Fibroblast of peridontal ligament (primary cell): Measurements from ENCODE around the gene SHB.
A peak's percentile ranks its signal among the peaks of the same experiment; 100 is the strongest.

Experiments
- DNase-seq: peaks from one replicate; pipeline ENCODE4 v3.0.0-alpha.2; 2010; ENCODE audit errors: extremely low read depth

SHB gene

DNA sequence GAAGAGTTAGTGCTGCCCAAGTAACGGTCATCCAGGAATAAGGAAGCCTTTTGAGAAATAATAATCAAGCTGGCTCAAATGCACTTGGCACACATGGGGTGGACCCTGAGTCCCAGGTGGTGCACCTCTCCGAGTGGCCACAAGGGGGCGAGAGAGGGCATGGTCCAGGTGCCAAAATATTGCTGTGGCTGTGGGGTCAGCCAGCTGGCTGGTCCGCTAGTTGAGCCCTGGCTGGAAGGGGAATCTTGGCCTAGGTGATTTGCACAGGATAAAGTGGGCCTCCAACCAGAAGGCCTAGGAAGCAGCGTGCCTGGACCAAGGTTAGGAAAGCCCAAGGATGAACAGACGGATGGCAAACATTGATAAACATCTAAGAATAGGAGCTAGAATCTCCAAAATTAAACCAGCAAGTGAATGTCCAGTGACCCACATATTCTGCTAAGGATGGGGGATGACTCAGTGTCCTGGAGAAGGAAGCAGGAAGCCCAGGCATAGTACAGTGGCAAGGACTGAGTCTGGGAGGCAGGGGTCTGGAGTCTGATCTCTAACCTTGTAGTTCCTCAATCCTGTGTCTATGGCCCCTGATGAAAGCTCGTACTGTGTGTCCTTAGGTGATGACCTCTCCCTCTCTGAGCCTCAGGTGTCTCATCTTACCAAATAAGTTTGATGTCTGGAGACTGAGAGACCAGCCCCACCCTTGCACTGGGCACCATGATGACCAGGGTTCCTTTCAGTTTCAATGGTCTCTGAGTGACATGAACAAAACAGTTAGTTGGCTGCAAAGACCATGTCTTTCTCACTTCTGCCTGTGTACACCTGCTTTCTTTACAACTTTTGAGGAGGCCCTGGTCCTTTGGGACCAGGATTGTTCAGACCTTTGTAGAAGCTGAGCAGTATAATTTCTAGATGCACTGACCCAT lies 19.2 kb upstream of the SHB start:
- DNase-seq = peak; percentile 23

DNA sequence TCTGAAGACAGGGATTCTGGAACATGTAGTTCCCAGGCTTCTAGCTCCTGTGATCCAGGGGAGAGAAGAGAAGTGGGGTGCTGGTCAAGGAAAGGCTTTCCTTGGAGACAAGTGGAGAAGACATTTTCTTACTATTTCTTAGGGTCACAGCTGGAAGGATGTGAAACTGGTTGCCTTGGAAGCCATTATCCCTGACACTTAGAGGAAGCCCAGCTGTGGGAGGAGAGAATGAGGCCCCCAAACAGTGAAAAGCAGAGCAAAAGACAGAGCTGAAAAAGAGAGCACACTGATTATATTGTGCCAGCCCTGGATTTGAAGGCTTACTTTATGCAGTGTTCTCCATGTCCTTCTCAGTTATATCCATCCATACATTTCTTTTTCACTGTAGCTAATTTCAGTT lies 17.5 kb upstream of the SHB start:
- no peak for DNase-seq

DNA sequence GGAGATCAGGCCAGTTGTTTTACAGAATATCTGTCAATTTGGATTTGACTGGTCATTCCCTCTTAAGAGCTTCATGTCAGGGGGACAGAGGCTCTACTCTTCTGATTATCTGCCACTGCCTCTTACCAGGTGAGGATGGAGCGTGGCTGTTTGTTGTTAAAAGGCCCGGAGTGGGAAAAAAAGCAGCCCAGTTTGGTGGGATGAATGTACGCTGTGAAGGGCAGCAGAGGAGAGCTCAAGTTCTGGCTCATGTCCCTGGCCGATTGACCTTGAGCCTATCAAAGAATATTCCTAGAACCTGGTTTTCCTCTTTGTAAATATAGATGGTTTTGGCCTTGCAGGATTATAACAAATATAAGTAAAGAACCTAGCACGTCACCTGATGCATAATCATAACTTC lies 16.3 kb upstream of the SHB start:
- no peak for DNase-seq

DNA sequence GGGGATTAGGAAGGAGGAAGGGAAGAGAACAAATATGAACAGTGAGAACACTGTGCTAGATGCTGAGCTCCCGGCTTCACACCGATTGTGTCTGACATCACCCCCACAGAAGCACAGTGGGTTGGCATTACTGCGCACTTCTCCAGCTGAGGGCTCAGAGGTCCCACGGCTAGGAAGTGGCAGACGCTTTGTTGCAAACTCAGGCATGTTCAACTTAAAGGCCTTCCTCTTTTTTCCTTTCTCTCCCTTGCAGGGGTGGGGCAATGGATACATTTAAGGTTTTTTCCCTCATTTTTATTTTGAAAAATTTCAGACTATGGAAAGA lies 15.5 kb upstream of the SHB start:
- no peak for DNase-seq

DNA sequence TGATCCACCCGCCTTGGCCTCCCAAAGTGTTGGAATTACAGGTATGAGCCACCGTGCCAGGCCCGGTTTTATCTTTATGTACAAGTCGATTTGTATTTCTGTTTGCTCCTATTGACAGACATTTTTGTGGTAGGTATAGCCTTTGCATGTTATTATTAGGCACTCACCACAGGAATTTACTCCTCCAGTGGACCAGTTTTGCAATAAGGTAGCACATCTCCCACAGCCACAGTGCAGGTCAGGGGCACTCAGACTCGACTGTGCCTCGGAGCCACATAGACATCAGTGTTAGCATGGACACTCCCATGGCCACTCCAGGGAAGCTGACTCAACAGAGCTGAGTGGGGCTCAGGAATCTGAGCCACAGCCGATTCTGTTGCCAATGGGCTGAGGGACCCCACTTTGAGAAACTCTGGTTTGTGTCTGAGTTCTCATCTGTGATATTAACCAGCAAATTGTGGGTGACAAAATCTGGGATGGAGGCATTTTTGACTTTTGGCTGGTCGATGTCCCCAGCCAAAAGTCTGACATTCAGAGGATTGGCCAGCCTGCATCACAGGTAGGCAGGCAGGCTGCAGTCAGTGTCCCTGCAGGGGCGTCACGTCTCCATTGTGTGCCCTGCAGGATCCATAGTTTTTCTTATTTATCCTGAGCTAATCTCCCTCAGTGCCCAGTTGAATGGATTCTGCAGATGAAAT lies 15.0 kb upstream of the SHB start:
- DNase-seq = no peak

DNA sequence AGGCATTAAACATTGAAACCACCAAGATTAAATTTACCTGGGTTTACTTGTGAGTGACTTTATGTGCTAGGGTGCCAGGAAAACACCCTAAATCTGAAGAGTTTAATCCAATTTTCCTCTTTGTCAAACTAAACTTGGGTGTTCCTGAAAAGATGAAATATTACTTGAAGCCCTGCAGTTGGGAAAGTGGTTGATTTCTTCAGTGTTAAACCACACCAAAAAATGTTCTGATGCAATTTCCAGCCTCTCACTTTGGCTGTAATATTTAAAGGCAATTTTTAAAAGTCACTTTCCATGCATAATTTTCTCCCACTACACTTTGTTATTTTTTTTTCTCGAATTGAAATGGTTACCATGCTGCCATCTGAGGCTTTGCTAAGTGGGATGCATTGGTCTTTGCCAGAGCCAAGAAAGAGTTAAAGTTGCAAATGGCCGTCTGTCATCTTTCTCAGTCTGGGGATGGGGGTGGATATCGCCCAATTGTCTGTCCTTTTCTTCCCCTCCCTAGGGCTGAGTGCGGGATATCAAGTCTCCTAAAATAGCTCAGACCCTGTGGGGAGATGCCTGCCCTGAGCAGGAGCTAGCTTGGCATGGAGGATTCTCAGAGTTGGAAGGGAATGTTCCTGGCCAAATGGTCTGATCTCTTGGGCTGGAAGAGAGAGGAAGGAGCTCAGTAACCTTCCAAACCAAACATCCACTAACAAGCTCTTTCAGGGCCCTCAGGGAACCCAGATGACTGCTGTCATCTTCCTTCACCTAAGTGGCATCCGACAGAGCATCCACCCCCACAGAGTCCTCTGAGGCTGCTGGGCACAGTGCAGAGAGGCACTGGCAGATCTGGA lies 13.6 kb upstream of the SHB start:
- peak; percentile 48 for DNase-seq

DNA sequence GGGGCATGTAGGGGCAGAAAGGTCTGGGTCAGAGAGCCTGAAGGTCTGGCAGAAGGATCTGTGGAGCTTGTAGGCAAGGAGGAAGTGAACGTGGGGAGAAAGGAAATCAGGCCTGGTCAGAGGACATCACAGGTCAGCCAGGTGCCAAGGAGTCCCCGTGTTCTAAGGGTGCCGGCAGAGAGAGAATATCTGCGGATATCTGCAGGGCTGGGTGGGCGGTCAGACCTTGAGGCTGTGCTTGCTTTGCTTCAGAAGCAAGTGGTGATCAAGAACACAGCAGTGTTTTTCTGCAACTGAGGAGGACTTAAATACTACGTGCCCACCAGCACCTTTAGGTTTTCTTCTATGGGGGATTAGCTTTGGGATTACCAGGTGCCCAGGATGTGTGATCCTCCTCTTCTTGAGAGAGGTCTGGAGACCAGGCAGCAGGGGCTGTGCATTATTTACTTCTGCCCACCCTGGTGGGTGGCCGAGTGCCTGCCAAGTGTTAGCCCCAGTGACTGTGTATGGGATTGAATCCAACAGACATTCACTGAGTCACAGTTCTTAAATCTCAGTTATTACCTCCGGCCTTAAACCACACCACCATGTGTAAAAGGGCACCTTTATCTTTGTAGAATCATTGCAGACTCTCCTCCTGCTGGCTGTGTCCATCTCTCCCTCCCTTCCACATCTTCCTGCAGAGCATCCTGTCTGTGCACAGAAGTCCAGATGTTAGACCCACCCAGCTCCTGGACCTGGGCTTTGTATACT lies 12.5 kb upstream of the SHB start:
- no peak for DNase-seq

DNA sequence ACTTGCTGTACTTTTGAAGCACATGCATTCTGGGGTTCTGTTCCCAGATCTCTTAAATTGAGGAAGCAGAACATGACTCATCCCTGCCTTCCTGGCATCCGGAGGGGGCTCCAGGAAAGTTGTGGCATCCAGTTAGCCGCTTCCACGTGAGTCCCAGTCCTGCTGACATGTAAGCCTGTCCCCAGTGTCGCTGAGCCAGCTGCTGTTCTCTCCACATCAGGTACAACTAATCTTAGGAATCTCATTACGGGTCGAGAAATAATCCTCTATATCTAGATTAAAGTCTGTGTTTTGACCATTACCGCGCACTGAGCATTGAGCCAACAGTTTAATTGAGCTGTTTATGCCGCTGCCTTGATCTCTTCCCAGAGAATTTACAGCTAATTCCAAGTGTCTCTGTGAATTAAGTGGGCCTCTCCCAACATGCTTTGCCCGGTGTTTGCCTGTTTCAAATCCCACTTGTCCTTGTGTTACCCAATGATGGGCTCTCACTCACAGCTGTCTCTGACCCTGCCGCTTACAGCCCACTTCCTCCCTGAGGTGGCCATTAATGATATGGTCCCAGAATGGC lies 10.5 kb upstream of the SHB start:
- no peak for DNase-seq

DNA sequence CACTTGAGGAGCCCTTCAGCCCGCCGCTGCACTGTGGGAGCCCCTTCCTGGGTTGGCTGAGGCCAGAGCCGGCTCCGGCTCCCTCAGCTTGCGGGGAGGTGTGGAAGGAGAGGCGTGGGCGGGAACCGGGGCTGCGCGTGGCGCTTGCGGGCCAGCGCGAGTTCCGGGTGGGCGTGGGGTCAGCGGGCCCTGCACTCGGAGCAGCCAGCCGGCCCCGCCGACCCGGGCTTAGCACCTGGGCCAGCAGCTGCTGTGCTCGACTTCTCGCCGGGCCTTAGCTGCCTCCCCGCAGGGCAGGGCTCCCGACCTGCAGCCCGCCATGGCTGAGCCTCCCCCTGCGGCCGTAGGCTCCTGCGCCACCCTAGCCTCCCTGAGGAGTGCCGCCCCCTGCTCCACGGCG lies 6.2 kb upstream of the SHB start:
- DNase-seq = no peak

DNA sequence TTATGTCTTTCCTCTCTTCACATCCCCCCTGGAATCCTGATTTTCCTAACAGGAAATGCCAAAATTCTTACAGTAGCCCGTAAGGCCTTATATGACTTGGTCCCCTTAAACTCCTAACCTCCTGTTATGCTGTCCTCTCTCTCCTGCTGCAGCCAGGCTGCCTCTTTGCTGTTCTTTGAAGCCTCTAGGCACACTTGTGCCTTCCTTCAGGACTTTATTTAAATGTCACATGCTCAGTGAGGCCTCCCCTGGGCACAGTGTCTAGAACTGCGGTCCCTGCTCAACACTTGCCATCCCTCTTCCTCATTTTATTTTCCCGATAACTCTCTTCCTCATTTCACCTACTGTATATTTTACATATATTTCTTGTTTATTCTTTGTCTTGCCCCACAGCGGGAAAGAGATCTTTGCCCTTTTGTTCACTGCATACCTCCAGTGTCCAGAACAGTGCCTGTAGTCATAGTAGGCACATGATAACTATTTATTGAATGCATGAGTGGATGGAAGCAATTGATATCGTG lies 5.5 kb upstream of the SHB start:
- DNase-seq = peak; percentile 17

DNA sequence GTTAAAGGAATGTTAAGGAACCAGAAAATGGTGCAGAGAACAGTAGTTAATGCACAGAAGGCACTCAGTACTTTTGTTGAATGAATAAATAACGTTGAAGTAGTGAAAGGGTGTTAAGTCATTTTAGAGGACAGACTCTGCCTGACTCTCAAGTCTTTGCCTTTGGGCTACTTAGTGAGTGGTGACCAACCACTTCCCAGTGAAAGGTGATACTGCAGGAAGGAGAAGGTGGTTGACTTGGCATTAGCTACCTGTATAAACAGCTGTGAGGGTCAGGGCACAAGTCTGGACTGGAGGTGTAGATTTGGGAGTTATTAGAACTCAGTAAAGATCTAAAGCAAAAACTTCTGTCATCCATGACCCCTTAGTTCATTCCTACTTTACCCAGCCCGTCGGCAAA lies 4.9 kb upstream of the SHB start:
- DNase-seq = no peak

DNA sequence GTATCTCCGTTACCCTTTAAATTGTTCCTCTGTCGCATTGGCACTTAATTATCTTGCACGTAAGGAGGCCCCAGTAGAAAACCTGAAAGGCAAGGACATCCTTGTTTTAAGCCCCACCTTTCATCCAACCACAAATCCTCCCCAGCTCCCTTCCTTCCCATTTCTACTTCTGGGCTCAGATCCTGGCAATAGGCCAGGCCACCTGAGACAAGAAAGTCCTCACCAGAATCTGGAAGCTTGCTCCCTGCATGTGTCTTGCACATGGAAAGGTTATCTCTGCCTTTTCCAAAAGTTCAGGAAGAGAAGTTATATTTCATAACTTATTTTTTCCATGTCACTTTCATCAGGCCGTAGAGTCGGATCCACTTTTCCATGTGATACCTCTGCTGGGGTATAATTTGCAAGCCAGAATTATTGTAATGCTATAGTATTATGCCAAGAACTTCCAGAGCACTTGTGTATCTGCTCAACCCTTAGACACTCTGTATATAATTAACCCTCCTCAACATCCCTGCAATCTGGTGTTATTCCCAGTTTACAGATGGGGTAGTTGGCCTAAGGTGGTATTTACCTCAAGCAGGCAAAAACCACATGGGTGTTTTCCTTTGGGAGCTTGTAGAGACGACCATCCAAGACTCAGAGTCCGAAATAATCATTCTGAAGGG lies 2.6 kb upstream of the SHB start:
- DNase-seq = no peak

DNA sequence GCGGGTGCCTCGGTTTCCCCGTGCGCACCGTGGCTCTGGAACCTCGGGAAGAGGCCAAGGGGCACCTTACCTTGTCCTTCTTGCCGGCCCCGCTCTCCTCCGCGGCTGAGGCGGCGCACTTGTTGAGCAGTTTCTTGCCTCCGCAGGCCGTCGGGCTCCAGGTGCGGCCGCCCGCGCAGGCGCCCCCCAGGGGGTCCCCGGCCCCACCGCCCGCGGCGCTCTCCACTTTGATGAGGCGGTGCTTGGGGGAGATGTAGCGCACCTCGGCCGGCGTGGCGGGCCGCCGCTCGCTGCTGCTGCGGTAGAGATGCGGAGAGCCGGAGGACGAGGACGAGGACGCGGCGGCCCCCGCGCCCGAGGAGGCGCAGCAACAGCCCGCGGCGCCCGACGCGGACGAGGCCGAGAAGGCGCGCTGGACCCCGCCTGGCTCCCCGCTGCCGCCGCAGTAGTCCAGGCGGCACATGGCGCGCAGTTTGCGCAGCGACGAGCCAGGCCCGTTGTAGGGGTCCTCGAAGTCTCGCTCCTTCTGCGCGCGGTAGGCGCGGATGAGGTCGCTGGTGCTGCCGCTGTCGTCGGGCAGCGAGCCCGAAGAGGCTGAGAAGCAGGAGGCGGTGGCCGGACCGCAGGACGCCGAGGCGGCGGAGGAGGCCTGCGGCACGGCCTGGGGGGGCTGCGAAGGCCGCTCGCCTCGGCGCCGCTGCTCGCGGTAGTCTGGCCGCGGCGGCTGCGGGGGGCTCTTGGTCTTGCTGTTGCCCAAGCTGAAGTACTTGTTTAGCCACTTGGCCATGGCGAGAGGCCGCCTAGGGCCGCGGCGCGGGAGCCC lies 957 bp downstream of the SHB start:
- no peak for DNase-seq

DNA sequence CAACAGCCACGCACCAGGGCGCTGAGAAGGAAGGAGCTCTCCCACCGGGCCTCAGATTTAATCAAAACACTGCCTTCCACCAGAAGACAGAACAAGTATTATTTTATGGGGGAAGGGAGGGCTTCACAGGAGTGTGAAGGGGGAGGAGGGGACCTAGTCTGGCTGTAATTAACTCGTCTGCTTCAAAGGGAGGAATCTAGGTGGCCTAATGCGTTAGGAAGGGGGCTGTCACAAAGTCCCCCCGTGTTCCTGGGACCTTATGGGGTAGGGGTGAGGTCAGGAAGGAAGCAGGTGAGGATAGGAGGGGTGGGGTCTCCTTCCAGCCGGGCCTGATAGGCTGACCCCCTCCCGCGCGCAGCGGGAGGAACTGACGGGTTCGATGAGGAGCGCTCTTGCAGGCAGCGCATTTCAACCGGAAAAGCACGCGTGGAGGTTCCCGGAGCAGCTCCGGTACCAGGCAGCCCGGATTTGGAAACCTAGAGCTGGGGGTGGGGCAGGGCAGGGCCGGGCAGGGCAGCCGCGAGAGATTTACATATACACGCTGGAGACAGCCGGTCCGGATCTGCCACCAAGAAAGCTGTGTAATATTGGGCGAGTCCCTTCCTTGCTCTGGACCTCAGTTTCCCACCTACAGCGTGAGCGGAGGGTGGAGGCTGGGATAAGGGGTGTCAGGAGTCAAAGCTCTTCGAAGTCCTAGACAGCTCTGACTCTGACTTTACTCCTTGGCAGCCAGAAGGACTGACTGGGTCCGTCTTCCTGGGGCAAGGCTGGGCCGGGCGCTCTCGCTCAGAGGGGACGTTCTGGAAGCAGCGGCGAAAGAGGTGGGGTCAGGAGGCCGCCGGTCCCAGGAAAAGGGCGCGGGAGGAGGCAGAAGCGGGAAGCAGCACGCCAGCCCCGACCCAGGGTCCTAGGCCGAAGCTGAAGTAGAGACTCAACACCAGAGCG lies 1.8 kb downstream of the SHB start:
- DNase-seq = peak; percentile 26

DNA sequence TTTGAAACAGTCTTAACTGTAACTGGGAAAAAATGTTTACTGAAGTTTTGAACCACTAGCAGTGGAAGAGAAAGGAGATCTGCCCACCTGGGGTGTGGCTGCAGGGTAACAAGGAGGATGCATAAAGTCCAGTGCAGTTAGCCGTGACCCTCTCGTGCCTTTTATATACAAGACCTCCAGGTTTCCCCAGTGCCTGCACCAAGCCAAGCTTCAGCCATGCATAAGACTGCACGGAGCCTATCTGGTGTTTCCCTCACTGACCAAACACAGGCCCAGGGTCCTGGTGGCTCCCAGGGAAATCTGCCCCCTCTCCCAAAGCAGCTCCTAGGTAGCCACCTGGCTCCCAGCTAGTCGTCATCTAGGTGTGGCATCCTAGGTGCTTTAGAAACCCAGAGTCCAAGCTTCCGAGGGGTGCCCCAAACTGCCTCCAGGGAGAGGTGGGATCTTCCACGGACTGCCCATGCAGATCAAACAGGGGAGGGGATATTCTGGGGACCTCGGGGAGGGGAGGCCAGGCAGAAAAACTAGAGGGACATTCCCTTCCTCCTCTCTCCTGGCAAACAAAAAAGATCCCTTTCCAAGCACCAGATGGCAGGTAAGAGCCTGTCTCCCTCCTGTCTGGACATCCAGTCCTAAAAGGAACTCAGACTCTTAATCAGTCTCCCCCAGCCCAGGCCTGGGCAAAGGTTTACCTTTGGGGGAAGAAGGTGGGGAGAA lies 2.7 kb downstream of the SHB start:
- no peak for DNase-seq

DNA sequence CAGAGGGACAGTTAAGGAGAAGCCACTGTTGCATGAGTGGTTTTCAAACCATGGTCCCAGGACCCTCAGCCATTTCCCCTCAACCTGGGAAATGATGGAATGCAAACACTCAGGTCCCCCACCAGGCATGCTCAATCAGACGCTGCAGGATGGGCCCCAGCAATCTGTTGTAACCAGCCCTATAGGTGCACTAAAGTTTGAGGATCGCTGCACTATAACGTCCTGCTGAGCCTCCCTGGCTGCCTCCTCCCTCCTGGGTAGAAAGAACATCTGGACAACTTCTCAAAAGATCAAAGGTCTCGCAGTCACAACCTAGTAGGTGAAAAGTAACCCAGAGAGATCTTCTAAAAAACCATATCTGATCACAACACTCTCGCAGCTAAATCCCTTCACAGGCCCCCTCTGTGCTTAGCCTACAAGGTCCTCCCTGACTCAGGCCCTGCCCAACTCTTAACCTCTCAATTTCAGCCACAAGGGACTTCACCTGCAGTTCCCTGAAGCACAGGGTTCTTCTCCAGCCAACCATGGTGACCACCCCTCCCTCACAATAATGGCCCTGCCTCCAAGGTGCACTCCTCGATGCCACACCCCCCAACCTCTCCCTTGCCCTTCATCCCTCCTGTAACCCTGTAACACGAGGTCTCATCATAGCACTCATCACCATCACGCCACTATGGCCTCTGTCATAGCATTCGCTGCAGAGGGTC lies 3.5 kb downstream of the SHB start:
- DNase-seq = no peak

DNA sequence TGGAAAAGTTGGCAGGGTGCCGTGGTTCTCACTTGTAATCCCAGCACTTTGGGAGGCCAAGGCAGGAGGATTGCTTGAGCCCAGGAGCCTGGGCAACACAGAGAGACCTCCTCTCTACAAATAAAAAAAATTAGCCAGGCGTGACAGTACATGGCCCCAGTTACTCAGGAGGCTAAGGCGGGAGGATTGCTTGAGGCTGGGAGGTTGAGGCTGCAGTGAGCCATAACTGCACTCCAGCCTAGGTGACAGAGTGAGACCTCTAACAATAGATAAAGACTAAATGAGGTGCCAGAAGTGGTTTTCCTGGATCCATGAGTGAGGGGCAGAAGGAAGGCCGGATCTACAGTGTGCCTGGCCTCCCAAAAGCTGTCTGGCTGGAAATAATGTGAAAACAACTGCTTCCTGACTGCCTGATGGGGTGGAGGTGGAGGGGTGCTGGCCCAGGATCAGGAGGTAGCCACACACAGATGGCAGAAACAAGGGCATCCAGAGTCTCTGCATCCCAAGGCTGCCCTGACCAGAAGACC lies 4.1 kb downstream of the SHB start:
- no peak for DNase-seq
